GM21526 (cell line): ENCODE measurements around the gene NF1.
"Not testable (repeated sequence)": the region's sequence is repeated elsewhere in the genome, so short reads cannot be mapped to it uniquely, and the experiment has no call there.

Source experiments
- ATAC-seq: cut with Tn5 transposase; IDR thresholded peaks from one replicate; pipeline ENCODE4 v1.9.1; 2021; ENCODE audit warnings: moderate library complexity; ENCODE audit not compliant: unreplicated experiment, low FRiP score

Gene NF1

GRCh38 chr17:31174215-31174614 is 79.4 kb downstream of the NF1 start:
- no peak for ATAC-seq

- ATAC-seq = no peak
Observed at GRCh38 chr17:31175237-31175636, 80.5 kb downstream of the NF1 start.

- not testable (repeated sequence) for ATAC-seq
Observed at GRCh38 chr17:31176143-31176542, 81.4 kb downstream of the NF1 start.

GRCh38 chr17:31178951-31179350 is 84.2 kb downstream of the NF1 start:
- ATAC-seq = not testable (repeated sequence)

- ATAC-seq = no peak
Observed at GRCh38 chr17:31195305-31195704, 100.5 kb downstream of the NF1 start.

- no peak for ATAC-seq
Observed at GRCh38 chr17:31198026-31198425, 103.2 kb downstream of the NF1 start.

GRCh38 chr17:31198666-31199065 is 103.9 kb downstream of the NF1 start:
- not testable (repeated sequence) for ATAC-seq

- ATAC-seq = no peak
Observed at GRCh38 chr17:31200287-31200686, 105.5 kb downstream of the NF1 start.

GRCh38 chr17:31202968-31203367 is 108.2 kb downstream of the NF1 start:
- ATAC-seq = no peak

- no peak for ATAC-seq
Observed at GRCh38 chr17:31211352-31212012, 116.7 kb downstream of the NF1 start.

GRCh38 chr17:31216031-31216751 is 121.4 kb downstream of the NF1 start:
- ATAC-seq = no peak

- no peak for ATAC-seq
Observed at GRCh38 chr17:31224366-31224765, 129.6 kb downstream of the NF1 start.

GRCh38 chr17:31225831-31226230 is 131.1 kb downstream of the NF1 start:
- no peak for ATAC-seq

- ATAC-seq = no peak
Observed at GRCh38 chr17:31226373-31226772, 131.6 kb downstream of the NF1 start.

GRCh38 chr17:31226950-31227349 is 132.2 kb downstream of the NF1 start:
- ATAC-seq = no peak

GRCh38 chr17:31231852-31232251 is 137.1 kb downstream of the NF1 start:
- ATAC-seq = no peak

- no peak for ATAC-seq
Observed at GRCh38 chr17:31235110-31235509, 140.3 kb downstream of the NF1 start.

GRCh38 chr17:31236137-31236536 is 141.4 kb downstream of the NF1 start:
- no peak for ATAC-seq

- ATAC-seq = no peak
Observed at GRCh38 chr17:31236712-31237111, 141.9 kb downstream of the NF1 start.

- ATAC-seq = no peak
Observed at GRCh38 chr17:31241116-31241515, 146.3 kb downstream of the NF1 start.

GRCh38 chr17:31248986-31249834 is 154.4 kb downstream of the NF1 start:
- ATAC-seq = no peak
